ENCODE measurements around the gene ZNF841. TPM values are rescaled to one million over a fixed set of nuclear protein-coding genes. Genes with fewer than 3 reads are reported as not detected.
A peak's percentile ranks its signal among the peaks of the same experiment; 100 is the strongest.

The ZNF841 gene
- total and polyA plus RNA-seq, 2 of the 13 experiments (the other 11 are each of a cell fraction or from before 2014, with no cell fraction given): 6.2 to 14.2 TPM

- TF ChIP-seq IKZF5 (CRISPR knock-in tag; IDR thresholded peaks at IDR 0.05) (0 out of 2 replicates have a peak, but pooled peaks have one; percentile 48), ZNF124 (CRISPR knock-in tag; IDR thresholded peaks at IDR 0.05) (no peak), ZMYM4 (CRISPR knock-in tag; IDR thresholded peaks at IDR 0.05) (peak; percentile 89), ZNF33A (CRISPR knock-in tag; IDR thresholded peaks at IDR 0.05; ENCODE audit: borderline replicate concordance) (0 out of 2 replicates have a peak, but pooled peaks have one; percentile 58), ZNF577 (CRISPR knock-in tag; IDR thresholded peaks at IDR 0.05; ENCODE audit: borderline replicate concordance, low read depth) (no peak), SNAI1 (CRISPR knock-in tag; IDR thresholded peaks at IDR 0.05; ENCODE audit: borderline replicate concordance) (no peak), ZNF383 (CRISPR knock-in tag; IDR thresholded peaks at IDR 0.05; ENCODE audit: borderline replicate concordance) (no peak), KMT2A (CRISPR knock-in tag; IDR thresholded peaks at IDR 0.05) (0 out of 2 replicates have a peak, but pooled peaks have one; percentile 51), CBX1 (IDR thresholded peaks at IDR 0.05; ENCODE audit: low read depth) (no peak), PHB2 (IDR thresholded peaks at IDR 0.05; ENCODE audit: partially characterized antibody) (no peak), ZNF792 (CRISPR knock-in tag; IDR thresholded peaks at IDR 0.05) (no peak), ZNF496 (CRISPR knock-in tag; IDR thresholded peaks at IDR 0.05; ENCODE audit: insufficient replicate concordance) (no peak), JUND (CRISPR knock-in tag; IDR thresholded peaks at IDR 0.05) (no peak), PCBP1 (IDR thresholded peaks at IDR 0.05; ENCODE audit: borderline replicate concordance, low read depth, low read length) (no peak), DNMT1 (CRISPR knock-in tag; IDR thresholded peaks at IDR 0.05) (no peak), CSRNP1 (CRISPR knock-in tag; IDR thresholded peaks at IDR 0.05) (no peak), MEIS2 (CRISPR knock-in tag; IDR thresholded peaks at IDR 0.05) (0 out of 2 replicates have a peak, but pooled peaks have one; percentile 35), NCOA2 (CRISPR knock-in tag; IDR thresholded peaks at IDR 0.05) (no peak), ZNF605 (CRISPR knock-in tag; IDR thresholded peaks at IDR 0.05) (peak; percentile 73; the same call in 1 of the 2 replicates), NFIB (CRISPR knock-in tag; IDR thresholded peaks at IDR 0.05; ENCODE audit: borderline replicate concordance) (no peak), NPAS2 (CRISPR knock-in tag; IDR thresholded peaks at IDR 0.05; ENCODE audit: borderline replicate concordance) (no peak), REXO4 (CRISPR knock-in tag; IDR thresholded peaks at IDR 0.05; ENCODE audit: borderline replicate concordance) (no peak), CCAR2 (optimal IDR thresholded peaks at IDR 0.05; ENCODE audit: low read depth, low read length) (no peak), ATM (IDR thresholded peaks at IDR 0.05; ENCODE audit: borderline replicate concordance) (no peak), ATRX (CRISPR knock-in tag; IDR thresholded peaks at IDR 0.05; ENCODE audit: borderline replicate concordance) (no peak), DRAP1 (CRISPR knock-in tag; IDR thresholded peaks at IDR 0.05) (peak; percentile 72), SMAD9 (CRISPR knock-in tag; IDR thresholded peaks at IDR 0.05) (no peak), ZNF775 (CRISPR knock-in tag; IDR thresholded peaks at IDR 0.05; ENCODE audit: borderline replicate concordance) (no peak), MAFK (conservative IDR thresholded peaks at IDR 0.05 in 1 of 2, IDR thresholded peaks at IDR 0.05 in 1 of 2; ENCODE audit: low read length in 2 of 2) (no peak)
Observed at GRCh38 chr19:52095172-52096014, at the start of gene ZNF841 (continued).

All from HepG2 (cell line).